Heart left ventricle (tissue), 13 donors: Measurements from ENCODE around the gene RPS27L.

Source experiments
- CTCF ChIP-seq, 12 donors: fragments of 200-600 bp; sonication (generic) in 4 of 12; IDR thresholded peaks; one replicate each; pipeline versions ENCODE4 v1.5.0 to v1.8.0; 2018 to 2022; ENCODE audit warnings: antibody characterized with exemption in 12 of 12, mild to moderate bottlenecking in 5 of 12
- POLR2A ChIP-seq, 2 donors: fragments of 450-650 bp; IDR thresholded peaks; one replicate each; pipeline ENCODE4 v1.6.1; 2017; ENCODE audit warnings: antibody characterized with exemption in 2 of 2, mild to moderate bottlenecking in 2 of 2, moderate library complexity in 2 of 2
- donor health status: ischemic (EF 13 %, LVEDD 7.1; RV severe dilation, severe dysfunction).
- donor health status: DM: no; HTN: yes; CAD: no.
- donor health status: DM: no; HTN: no; CAD: no.
- donor health status: ischemic (EF 25% LVEDD 6.9; RV normal size, moderate dysfunction).
- donor health status: ischemic (EF 25% LVEDD 5.7; RV mildly dilated, moderate dysfunction).
- donor health status: ischemic (EF 35%, LVEDD 5.7; RV mildly dilated, moderate dysfunction).
- donor health status: nonischemic (EF 11% LVEDD 7.7; RV severe dilation, severe dysfunction).
- donor health status: DM: yes; HTN: yes; CAD: no.
- donor health status: PGD.
- donor health status: ischemic (EF 29% LVEDD 5.4; RV normal size, mild dysfunction).
- donor health status: nonischemic (EF 23%, LVEDD 6.1; RV moderate dilation, normal function).

DNA sequence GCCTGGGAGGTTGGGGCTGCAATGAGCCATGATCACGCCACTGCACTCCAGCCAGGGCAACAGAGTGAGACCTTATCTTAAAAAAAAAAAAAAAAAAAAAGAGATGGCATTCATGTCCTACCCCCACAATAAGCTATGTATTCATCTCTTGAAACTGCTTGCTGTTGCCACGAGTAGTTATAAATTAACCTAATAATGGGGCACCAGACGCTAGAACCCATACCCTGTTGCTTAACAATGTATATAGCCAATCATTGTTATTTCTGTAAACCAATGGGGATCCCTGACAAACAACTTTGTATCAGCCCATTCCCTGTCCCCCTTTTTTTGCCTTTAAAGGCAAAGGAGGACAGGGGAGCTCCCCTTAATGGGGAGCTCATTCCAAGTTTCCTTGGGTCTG, 38.4 kb downstream of the RPS27L start:
- TF ChIP-seq CTCF (IDR thresholded peaks at IDR 0.05): no peak
- no peak for TF ChIP-seq POLR2A (IDR thresholded peaks at IDR 0.05)
